Measurements from ENCODE around the gene EPC1. TPM values are rescaled to one million over a fixed set of nuclear protein-coding genes. Genes with fewer than 3 reads are reported as not detected.

Gene EPC1
- total and polyA plus RNA-seq, 2 of the 8 experiments (the other 6 are each of a cell fraction or from before 2014, with no cell fraction given): 23.7 to 42.3 TPM

GRCh38 chr10:32279795-32280194, 67.2 kb downstream of the EPC1 start:
- Histone ChIP-seq H2BK12ac (ENCODE audit: low read depth, low read length) (no peak overlapping the region), H3K9me3 (ENCODE audit: insufficient read depth in 2 of 2, low read depth in 1 of 2, low read length in 1 of 2) (no peaks in the 10 kb centered on the region), H3K4me2 (ENCODE audit: insufficient read depth in 1 of 2, low read depth in 2 of 2, low read length in 2 of 2) (no peak overlapping the region), H3K56ac (replicated peaks; ENCODE audit: insufficient read length, low read depth, low read length) (no peak overlapping the region), H2BK5ac (ENCODE audit: low read depth, low read length) (no peak overlapping the region), H3K36me3 (ENCODE audit: control insufficient read depth in 2 of 4, insufficient read depth in 4 of 4, low read length in 3 of 4) (peaks cover 2 to 19% (median 4%) of the 10 kb centered on the region in 4 experiments; a peak in 6 of 8 replicates), H2BK20ac (ENCODE audit: low read length) (no peak overlapping the region), H3K79me1 (ENCODE audit: low read depth, low read length) (no peaks in the 10 kb centered on the region; the same call in 1 of the 2 replicates), H3K79me2 (ENCODE audit: control insufficient read depth in 1 of 2, insufficient read depth in 2 of 2, low read length in 2 of 2) (no peaks in the 10 kb centered on the region; a peak in 1 of 4 replicates), H3K23me2 (ENCODE audit: low read depth, low read length) (no peaks in the 10 kb centered on the region), H2AFZ (ENCODE audit: low read length) (no peak overlapping the region), H3K27ac (ENCODE audit: low read depth, low read length) (no peak overlapping the region), H4K20me1 (replicated peaks in 1 of 2; ENCODE audit: control insufficient read depth in 1 of 2, insufficient read depth in 2 of 2, low read length in 2 of 2) (no peaks in the 10 kb centered on the region), H4K5ac (ENCODE audit: insufficient read length, low read depth, low read length) (no peak overlapping the region), H2BK120ac (replicated peaks; ENCODE audit: low read depth, low read length) (no peak overlapping the region), H3K27me3 (replicated peaks in 1 of 4; ENCODE audit: control insufficient read depth in 3 of 4, extremely low read depth in 1 of 4, insufficient read depth in 3 of 4, low read length in 3 of 4) (no peaks in the 10 kb centered on the region), H4K8ac (ENCODE audit: extremely low read depth, insufficient read depth, low read length) (no peak overlapping the region), H4K91ac (replicated peaks; ENCODE audit: insufficient read length, low read length) (no peak overlapping the region), H3K4ac (replicated peaks; ENCODE audit: insufficient read length, low read depth, low read length) (no peak overlapping the region), H3K23ac (ENCODE audit: insufficient read length) (no peak overlapping the region), H3K4me1 (replicated peaks in 1 of 4; ENCODE audit: control insufficient read depth in 3 of 4, insufficient read depth in 4 of 4, low read length in 3 of 4) (no peaks in the 10 kb centered on the region), H3K14ac (ENCODE audit: insufficient read length) (no peak overlapping the region), H3K9ac (replicated peaks in 1 of 4; ENCODE audit: extremely low read depth in 1 of 4, low read depth in 3 of 4, low read length in 3 of 4) (no peak overlapping the region), H2AK5ac (ENCODE audit: low read depth, low read length) (no peak overlapping the region), H3K4me3 (ENCODE audit: extremely low read depth in 1 of 4, insufficient read depth in 2 of 4, low read depth in 3 of 4, low read length in 4 of 4) (no peak overlapping the region), H2BK15ac (ENCODE audit: low read length) (no peak overlapping the region), H3K18ac (ENCODE audit: extremely low read depth, low read length) (no peak overlapping the region)
- 88% methylated on average over 1 of the region's 1 CpG; no CpG with 5 or more reads in 1 of the 2 experiments for WGBS, 2 experiments (ENCODE audit: extremely low coverage in 1 of 2, insufficient coverage in 1 of 2, insufficient read length in 1 of 2, insufficient replicate concordance in 2 of 2, low coverage in 1 of 2, low lambda C conversion rate in 2 of 2, missing lambda C conversion rate in 1 of 2)
- FAIRE-seq (no peak), DNase-seq (ENCODE audit: low read depth in 1 of 2, low spot score in 2 of 2) (no peak)
- TF ChIP-seq RNF2 (IDR thresholded peaks at IDR 0.05; ENCODE audit: borderline replicate concordance, low read depth, low read length, missing control alignments, poor library complexity, severe bottlenecking) (no peak), SIN3A (conservative IDR thresholded peaks at IDR 0.05 in 1 of 2, IDR thresholded peaks at IDR 0.05 in 1 of 2; ENCODE audit: low read depth in 1 of 2, low read length in 2 of 2) (no peak), RXRA (IDR thresholded peaks at IDR 0.05; ENCODE audit: insufficient read depth, low read depth, low read length) (no peak), GTF2F1 (IDR thresholded peaks at IDR 0.05; ENCODE audit: borderline replicate concordance, low read depth, low read length) (no peak), TCF12 (IDR thresholded peaks at IDR 0.05; ENCODE audit: low read depth, low read length) (no peak), HDAC6 (IDR thresholded peaks at IDR 0.05; ENCODE audit: low read depth, low read length) (no peak), ASH2L (IDR thresholded peaks at IDR 0.05; ENCODE audit: low read length) (no peak), CREB1 (IDR thresholded peaks at IDR 0.05) (no peak), CHD1 (IDR thresholded peaks at IDR 0.05; ENCODE audit: low read depth, low read length) (no peak), SIRT6 (IDR thresholded peaks at IDR 0.05; ENCODE audit: low read length) (no peak), CBX5 (IDR thresholded peaks at IDR 0.05; ENCODE audit: low read depth, low read length) (no peak)
- TF ChIP-seq, protein P1, sequence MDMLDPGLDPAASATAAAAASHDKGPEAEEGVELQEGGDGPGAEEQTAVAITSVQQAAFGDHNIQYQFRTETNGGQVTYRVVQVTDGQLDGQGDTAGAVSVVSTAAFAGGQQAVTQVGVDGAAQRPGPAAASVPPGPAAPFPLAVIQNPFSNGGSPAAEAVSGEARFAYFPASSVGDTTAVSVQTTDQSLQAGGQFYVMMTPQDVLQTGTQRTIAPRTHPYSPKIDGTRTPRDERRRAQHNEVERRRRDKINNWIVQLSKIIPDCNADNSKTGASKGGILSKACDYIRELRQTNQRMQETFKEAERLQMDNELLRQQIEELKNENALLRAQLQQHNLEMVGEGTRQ (IDR thresholded peaks at IDR 0.05; ENCODE audit: low read length): no peak
- TF ChIP-seq, protein P2, sequence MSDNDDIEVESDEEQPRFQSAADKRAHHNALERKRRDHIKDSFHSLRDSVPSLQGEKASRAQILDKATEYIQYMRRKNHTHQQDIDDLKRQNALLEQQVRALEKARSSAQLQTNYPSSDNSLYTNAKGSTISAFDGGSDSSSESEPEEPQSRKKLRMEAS (IDR thresholded peaks at IDR 0.05): no peak
- ChIA-PET CTCF (ENCODE audit: partially characterized antibody) (interaction anchor here (1.2 to 2.2 kb wide), 2 partner anchors 12 to 66 kb away, joined by 4 to 6 read pairs; no protein-coding TSS in a partner anchor), POLR2A (ENCODE audit: partially characterized antibody) (no interaction called here)

All from H1 (cell line).